HUES64 (cell line): Measurements from ENCODE around the gene LILRB3.
"Not testable (repeated sequence)": the region's sequence is repeated elsewhere in the genome, so short reads cannot be mapped to it uniquely, and the experiment has no call there.

Source experiments
- H3K27ac ChIP-seq: 2 replicates; pipeline ENCODE4 v1.7.0; 2013; ENCODE audit warnings: low read depth, low read length, inconsistent platforms
- H3K27me3 ChIP-seq: 2 replicates; pipeline ENCODE4 v1.6.1; 2013; ENCODE audit warnings: mild to moderate bottlenecking, low read length; ENCODE audit not compliant: insufficient read depth
- H3K36me3 ChIP-seq: 2 replicates; pipeline ENCODE4 v1.6.1; 2013; ENCODE audit warnings: mild to moderate bottlenecking, low read length; ENCODE audit not compliant: insufficient read depth
- H3K4me1 ChIP-seq: 2 replicates; pipeline ENCODE4 v1.6.1; 2013; ENCODE audit warnings: mild to moderate bottlenecking, low read length, moderate library complexity; ENCODE audit not compliant: insufficient read depth
- H3K4me3 ChIP-seq: 2 replicates; pipeline ENCODE4 v1.5.1; 2013; ENCODE audit warnings: mild to moderate bottlenecking, low read length, moderate library complexity
- H3K9ac ChIP-seq: 2 replicates; pipeline ENCODE4 v1.6.1; 2013; ENCODE audit warnings: mild to moderate bottlenecking, low read depth, low read length
- H3K9me3 ChIP-seq: 2 replicates; pipeline ENCODE4 v1.6.1; 2013; ENCODE audit warnings: low read depth, low read length; ENCODE audit not compliant: insufficient read depth
- WGBS: fragments of 150-250, 120-280 bp; methylation state at CpG from one replicate; pipeline ENCODE4 v1.1.7; 2013; ENCODE audit warnings: missing lambda C conversion rate; 5-methylcytosine and 5-hydroxymethylcytosine counted together

Gene LILRB3

DNA sequence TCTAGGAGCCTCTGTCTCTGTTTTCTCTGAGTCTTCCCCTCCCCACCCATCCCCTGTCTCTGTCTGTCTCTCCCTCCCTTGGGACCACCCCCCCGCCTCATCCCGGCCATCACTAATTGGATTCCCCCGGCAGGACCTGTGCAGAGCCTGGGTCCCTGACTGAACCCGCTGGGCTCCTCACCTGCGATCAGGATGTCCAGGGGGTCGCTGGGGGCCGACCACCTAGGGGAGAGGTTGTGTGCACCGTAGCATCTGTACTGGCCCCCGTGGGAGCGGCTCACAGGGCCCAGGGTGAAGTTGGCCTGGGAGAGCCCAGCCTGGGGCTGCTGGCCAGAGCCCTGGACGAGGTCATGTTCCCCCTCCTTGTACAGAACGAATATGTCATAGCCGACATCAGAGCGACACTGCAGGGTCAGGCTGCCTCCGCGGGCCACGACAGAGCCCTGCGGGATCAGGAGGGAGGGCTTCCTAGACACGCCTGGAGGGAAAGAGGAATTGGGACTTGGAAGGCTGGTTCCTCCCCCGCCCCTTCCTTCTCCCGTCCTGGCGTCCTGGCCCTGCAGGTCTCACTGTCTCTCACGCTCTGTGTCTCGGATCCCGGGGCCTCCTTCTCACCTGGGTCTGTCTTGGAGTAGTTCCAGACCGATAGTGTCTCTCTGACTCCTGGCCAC, 32.4 kb upstream of the LILRB3 start:
- H3K9ac ChIP-seq: no peak overlapping the region
- peaks cover 5% of the 10 kb centered on the region; the same call in 1 of the 2 replicates for H3K27me3 ChIP-seq
- 0 out of 2 replicates have a peak, but pooled peaks cover 3% of the 10 kb centered on the region for H3K4me1 ChIP-seq
- H3K4me3 ChIP-seq: no peak overlapping the region
- 81% methylated on average over 26 of the region's 26 CpGs for WGBS
- H3K9me3 ChIP-seq: no peaks in the 10 kb centered on the region
- no peak overlapping the region for H3K27ac ChIP-seq
- no peaks in the 10 kb centered on the region for H3K36me3 ChIP-seq

DNA sequence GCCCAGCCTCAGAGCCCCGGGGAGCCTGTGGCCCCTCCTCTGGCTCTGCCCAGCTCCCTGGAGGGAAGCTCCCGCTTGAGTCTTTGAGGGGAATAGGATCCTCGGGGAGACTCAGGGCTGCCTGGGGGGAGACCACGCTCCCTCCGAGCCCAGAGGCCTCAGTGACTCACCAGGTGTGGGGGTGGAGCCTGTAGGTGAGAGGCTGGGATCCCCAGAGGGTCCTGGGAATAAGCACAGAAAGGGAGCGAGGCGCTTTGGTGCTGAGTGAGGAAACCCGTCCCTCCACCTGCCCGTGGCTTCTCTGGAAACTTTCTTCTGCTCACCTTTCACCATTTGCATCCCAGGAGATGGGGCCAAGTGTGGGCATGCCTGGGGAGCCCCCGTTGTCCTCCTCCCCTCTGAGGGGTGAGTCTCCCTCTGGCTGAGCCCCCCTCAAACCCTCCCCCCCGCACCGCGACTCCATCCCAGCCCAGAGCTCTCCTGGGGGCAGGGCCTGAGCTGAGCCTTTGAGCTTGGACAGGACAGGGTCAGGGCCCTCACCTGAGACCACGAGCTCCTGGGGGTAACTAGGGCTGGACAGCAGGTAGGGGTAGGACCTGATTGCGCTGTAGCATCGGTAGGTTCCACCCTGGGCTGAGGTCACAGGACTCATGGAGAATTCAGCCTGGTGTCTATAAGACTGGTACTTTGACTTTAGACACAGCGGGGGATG, 31.5 kb upstream of the LILRB3 start:
- H3K27ac ChIP-seq: no peak overlapping the region
- H3K27me3 ChIP-seq: peaks cover 5% of the 10 kb centered on the region; the same call in 1 of the 2 replicates
- 0 out of 2 replicates have a peak, but pooled peaks cover 3% of the 10 kb centered on the region for H3K4me1 ChIP-seq
- no peaks in the 10 kb centered on the region for H3K36me3 ChIP-seq
- H3K4me3 ChIP-seq: no peak overlapping the region
- WGBS: 79% methylated on average over 17 of the region's 17 CpGs
- H3K9ac ChIP-seq: no peak overlapping the region; the same call in 1 of the 2 replicates
- H3K9me3 ChIP-seq: no peaks in the 10 kb centered on the region

DNA sequence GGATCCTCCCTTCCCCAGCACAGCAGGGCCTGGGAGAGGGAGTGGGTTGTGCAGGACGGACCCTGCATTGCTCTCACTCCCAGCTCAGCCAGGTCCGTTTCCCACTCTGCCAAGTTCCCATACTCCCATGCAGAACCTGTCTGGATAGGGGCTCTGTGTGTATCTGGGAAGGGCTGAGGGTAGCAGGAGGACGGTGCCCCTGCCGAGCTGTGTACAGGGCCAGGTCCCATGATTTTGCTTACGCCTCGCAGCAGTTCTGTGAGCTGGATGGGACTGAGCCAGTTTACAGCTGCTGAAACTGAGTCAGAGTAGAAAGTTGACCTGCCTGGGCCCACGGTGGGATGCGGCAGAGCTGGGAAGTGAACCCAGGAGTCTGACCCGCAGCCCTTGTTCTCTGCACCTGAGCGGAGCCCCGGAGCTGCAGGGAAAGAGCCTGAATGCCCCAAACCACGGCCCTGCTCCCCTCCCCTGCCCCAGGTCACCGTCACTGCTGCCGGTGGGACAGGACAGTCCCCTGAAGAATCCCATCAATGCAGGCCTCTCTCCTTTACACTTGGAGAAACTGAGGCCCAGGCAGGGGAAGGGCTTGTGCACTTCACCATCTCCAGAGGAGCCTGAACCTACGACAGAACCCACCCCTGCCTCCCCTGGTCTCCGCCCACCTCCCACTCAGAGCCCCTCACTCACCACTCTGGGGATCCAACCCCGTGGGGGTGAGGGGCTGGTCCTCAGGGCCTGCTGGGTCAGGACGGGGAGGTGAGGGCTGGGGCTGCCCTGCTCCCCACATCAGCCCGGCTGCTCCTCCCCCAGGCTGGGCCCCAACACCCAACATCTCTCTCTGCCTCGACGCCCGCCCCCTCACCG, 30.8 kb upstream of the LILRB3 start:
- WGBS: 83% methylated on average over 21 of the region's 23 CpGs
- H3K9me3 ChIP-seq: no peaks in the 10 kb centered on the region
- H3K4me1 ChIP-seq: 0 out of 2 replicates have a peak, but pooled peaks cover 3% of the 10 kb centered on the region
- no peak overlapping the region for H3K4me3 ChIP-seq
- H3K9ac ChIP-seq: no peak overlapping the region; the same call in 1 of the 2 replicates
- peaks cover 5% of the 10 kb centered on the region; the same call in 1 of the 2 replicates for H3K27me3 ChIP-seq
- no peak overlapping the region for H3K27ac ChIP-seq
- no peaks in the 10 kb centered on the region for H3K36me3 ChIP-seq

DNA sequence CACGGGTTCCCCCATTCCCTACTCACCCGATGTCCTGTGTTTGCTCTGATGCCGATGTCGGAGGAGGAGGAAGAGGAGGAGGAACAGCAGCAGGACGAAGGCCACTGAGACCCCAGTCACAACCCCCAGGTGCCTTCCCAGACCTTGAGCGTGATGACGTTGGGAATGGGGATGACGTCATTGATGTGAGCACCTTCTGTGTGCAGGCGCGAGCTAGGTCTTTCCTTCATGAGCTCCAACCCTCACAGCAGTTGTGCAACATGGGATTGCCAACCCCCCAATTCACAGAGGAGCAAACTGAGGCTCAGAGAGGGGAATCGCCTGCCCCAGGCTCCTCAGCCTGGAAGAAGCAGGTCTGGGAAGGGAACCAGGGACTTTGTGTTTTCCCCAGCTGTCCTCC, 30.0 kb upstream of the LILRB3 start:
- Histone ChIP-seq H3K27ac (no peak overlapping the region), H3K36me3 (no peaks in the 10 kb centered on the region), H3K9ac (no peak overlapping the region), H3K4me1 (0 out of 2 replicates have a peak, but pooled peaks cover 3% of the 10 kb centered on the region), H3K4me3 (no peak overlapping the region), H3K27me3 (peaks cover 5% of the 10 kb centered on the region; the same call in 1 of the 2 replicates), H3K9me3 (no peaks in the 10 kb centered on the region)
- 91% methylated on average over 11 of the region's 11 CpGs for WGBS

DNA sequence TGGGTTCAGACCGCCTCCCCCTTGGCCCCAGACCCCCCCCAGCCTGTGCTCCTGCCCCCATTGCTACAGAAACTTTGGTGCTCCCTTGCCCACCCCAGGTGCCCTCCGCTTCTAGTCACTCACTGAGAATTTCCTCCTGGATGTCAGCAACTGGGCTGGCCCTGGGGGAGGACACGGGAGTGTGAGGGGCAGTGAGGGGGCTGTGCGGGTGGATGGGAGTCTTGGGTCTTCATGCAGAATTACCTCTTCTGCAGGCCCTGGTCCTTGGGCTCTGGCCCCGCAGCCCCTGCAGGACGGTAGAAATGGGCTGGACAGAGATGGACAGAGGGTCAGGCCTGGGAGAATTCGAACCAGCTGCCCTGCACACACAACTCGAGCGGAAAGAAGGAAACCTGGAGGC, 29.4 kb upstream of the LILRB3 start:
- Histone ChIP-seq H3K9ac (no peak overlapping the region), H3K27me3 (peaks cover 5% of the 10 kb centered on the region; the same call in 1 of the 2 replicates)
- WGBS: 85% methylated on average over 9 of the region's 9 CpGs

DNA sequence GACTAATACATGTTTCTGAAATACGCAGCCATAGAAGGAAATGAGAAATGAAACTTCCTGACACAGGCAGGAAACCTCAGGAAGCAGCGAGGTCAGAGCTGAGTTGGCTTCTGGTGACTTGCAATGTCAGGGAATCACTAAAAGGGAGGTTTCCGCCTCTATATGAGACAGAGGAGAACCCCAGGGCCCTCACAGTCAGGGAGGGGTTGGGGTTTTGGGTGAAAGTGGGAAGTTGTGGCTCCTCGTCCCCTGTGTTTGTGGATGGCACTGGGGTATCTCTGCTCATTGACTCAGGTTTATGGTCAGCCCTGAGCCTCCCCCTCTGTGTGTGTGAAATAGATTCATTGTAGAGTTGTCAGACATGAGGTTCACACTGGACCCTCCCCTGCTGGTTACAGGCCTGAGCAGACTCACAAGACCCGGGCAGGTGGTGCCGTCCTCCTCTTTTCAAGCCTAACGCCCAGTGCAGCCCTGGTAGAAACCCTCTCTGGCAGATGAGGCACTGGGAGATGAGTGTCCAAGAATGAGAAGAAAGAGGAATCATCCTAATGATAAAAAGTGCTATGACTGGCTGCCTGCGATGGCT, 25.3 kb upstream of the LILRB3 start:
- Histone ChIP-seq H3K27me3 (no peaks in the 10 kb centered on the region), H3K4me3 (no peak overlapping the region), H3K27ac (no peak overlapping the region), H3K4me1 (no peaks in the 10 kb centered on the region), H3K9ac (no peak overlapping the region), H3K9me3 (no peaks in the 10 kb centered on the region), H3K36me3 (no peaks in the 10 kb centered on the region)
- 93% methylated on average over 8 of the region's 8 CpGs for whole genome bisulfite sequencing

More for the DNA sequence above, 29.4 kb upstream of the LILRB3 start:
- Histone ChIP-seq H3K4me3 (no peak overlapping the region), H3K4me1 (0 out of 2 replicates have a peak, but pooled peaks cover 3% of the 10 kb centered on the region), H3K9me3 (no peaks in the 10 kb centered on the region), H3K27ac (no peak overlapping the region), H3K36me3 (no peaks in the 10 kb centered on the region)

DNA sequence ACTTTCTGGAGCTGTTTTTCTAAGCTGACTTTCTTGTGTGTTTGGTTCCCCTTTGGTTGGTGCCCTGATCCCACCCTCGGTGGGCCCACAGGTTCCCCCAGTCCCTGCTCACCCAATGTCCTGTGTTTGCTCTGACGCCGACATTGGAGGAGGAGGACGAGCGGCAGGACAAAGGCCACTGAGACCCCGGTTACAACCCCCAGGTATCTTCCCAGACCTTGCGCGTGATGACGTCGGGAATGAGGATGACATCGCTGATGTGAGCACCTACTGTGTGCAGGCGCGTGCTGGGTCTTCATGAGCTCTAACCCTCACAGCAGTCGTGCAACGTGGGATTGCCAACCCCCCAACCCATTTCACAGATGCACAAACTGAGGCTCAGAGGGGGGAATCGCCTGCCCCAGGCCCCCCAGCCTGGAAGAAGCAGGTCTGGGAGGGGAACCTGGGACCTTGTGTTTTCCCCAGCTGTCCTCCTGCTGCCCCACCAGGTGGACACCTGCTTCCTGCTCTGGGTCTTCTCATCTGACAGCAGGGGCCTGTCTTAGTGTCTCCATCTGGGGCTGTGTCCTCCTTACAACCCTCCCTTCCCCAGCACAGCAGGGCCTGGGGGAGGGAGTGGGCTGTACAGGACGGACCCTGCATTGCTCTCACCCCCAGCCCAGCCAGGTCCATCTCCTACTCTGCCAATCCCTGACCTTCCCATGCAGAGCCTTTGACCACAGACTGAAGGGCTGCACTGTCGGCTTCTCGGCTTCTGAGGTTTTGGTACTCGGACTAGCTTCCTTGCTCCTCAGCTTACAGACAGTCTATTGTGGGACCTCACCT, 24.5 kb upstream of the LILRB3 start:
- WGBS: 90% methylated on average over 20 of the region's 20 CpGs
- no peak overlapping the region for H3K27ac ChIP-seq
- no peak overlapping the region for H3K9ac ChIP-seq

DNA sequence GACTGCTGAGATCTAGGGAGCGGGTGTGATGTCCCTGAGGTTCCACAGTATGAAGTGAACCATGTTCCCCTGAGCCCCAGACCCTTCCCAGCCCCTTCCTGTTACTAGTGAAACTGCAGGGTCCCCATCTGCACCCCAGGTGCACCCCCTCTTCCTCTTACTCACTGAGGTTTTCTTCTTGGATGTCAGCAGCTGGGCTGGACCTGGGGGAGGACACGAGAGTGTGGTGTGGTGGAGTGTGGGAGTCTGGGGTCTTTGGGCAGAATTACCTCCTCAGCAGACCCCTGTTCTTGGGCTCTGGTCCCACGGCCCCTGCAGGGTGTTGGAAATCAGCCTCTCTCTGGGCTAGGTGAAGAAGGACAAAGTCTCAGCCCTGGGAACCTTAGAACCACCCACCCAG, 23.1 kb upstream of the LILRB3 start:
- Histone ChIP-seq H3K4me3 (no peak overlapping the region), H3K36me3 (no peaks in the 10 kb centered on the region), H3K9me3 (no peaks in the 10 kb centered on the region), H3K27ac (no peak overlapping the region), H3K27me3 (no peaks in the 10 kb centered on the region), H3K9ac (no peak overlapping the region), H3K4me1 (no peaks in the 10 kb centered on the region)
- WGBS: 87% methylated on average over 2 of the region's 3 CpGs

More for the DNA sequence above, 24.5 kb upstream of the LILRB3 start:
- Histone ChIP-seq H3K4me1 (no peaks in the 10 kb centered on the region), H3K4me3 (no peak overlapping the region), H3K36me3 (no peaks in the 10 kb centered on the region), H3K9me3 (no peaks in the 10 kb centered on the region), H3K27me3 (no peaks in the 10 kb centered on the region)

DNA sequence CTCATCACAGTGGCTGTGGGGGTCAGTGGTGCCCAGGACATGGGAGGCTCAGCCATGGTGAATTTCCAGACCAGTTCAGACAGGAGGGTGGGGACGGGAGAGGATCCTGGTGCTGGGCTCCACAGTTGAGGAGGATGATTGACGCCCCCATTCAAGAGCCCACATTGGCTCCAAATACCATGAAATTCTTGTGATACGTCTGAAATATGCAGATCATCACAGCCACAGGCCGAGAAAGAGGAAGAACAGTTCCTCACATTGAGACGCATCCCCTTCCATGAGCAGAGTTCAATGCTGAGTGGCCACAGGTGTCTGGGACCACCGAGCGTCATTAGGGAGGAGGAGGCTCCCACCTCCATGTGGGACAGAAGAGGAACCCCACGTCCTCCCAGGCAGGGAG, 21.0 kb upstream of the LILRB3 start:
- H3K4me1 ChIP-seq, H3K36me3 ChIP-seq, H3K27me3 ChIP-seq, H3K9me3 ChIP-seq, H3K4me3 ChIP-seq, H3K9ac ChIP-seq, H3K27ac ChIP-seq: not testable (repeated sequence)
- WGBS: 93% methylated on average over 2 of the region's 8 CpGs

DNA sequence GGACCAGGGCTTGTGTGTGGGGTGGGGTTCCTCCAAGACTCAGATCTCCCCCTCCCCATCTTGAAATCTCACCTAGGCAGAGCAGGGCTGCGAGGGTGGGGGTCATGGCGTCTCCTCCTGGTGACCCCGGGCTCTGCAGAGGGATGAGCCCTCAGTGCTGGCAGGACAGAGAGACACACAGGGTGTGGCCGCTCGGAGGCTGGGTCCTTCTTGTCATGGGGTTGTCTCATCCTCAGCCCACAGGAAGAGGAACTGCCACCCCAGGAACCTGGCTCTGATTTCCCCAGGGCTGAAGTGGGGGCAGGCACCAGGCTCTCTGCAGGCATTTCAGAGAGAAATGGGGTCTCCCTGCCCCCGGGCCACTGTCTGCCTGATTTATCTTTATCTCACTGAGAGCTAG, 19.8 kb upstream of the LILRB3 start, which contains the start of gene LILRA6:
LILRA6 (minus strand) TSS at position 145 of the 400 bp plus-strand sequence.
- not testable (repeated sequence) for H3K9ac ChIP-seq, H3K36me3 ChIP-seq, H3K4me1 ChIP-seq, H3K4me3 ChIP-seq, H3K27me3 ChIP-seq, H3K27ac ChIP-seq, H3K9me3 ChIP-seq
- WGBS: 89% methylated on average over 6 of the region's 6 CpGs
